ENCODE data around the gene DEPDC4.
"Not testable (repeated sequence)": the region's sequence is repeated elsewhere in the genome, so short reads cannot be mapped to it uniquely, and the experiment has no call there.

DEPDC4 gene

GRCh38 chr12:100266835-100267602 is at the start of gene DEPDC4, which contains the start of gene SCYL2:
TSS of gene DEPDC4 (minus strand) at chr12:100267079. CDS start at chr12:100267076, 3 bp downstream.
TSS of gene SCYL2 (plus strand) at chr12:100267177. CDS start at chr12:100282971, 15,794 bp downstream.
- DNase-seq (ENCODE audit: low read depth) = peak; percentile 91

- no peak for DNase-seq (ENCODE audit: low read depth)
These were observed 44.4 kb upstream of the DEPDC4 start for GRCh38 chr12:100311317-100311716.

GRCh38 chr12:100308138-100308537 is 41.3 kb upstream of the DEPDC4 start:
- DNase-seq (ENCODE audit: low read depth) = not testable (repeated sequence)

- DNase-seq (ENCODE audit: low read depth) = not testable (repeated sequence)
These were observed 37.5 kb upstream of the DEPDC4 start for GRCh38 chr12:100304334-100304733.

GRCh38 chr12:100303831-100304230 is 37.0 kb upstream of the DEPDC4 start:
- no peak for DNase-seq (ENCODE audit: low read depth)

GRCh38 chr12:100302081-100302480 is 35.2 kb upstream of the DEPDC4 start:
- no peak for DNase-seq (ENCODE audit: low read depth)

GRCh38 chr12:100295764-100296555 is 29.1 kb upstream of the DEPDC4 start:
- DNase-seq (ENCODE audit: low read depth) = no peak

- DNase-seq (ENCODE audit: low read depth) = not testable (repeated sequence)
These were observed 27.5 kb upstream of the DEPDC4 start for GRCh38 chr12:100294366-100294765.

- no peak for DNase-seq (ENCODE audit: low read depth)
These were observed 26.1 kb upstream of the DEPDC4 start for GRCh38 chr12:100293017-100293416.

GRCh38 chr12:100290016-100290415 is 23.1 kb upstream of the DEPDC4 start:
- DNase-seq (ENCODE audit: low read depth) = no peak

- DNase-seq (ENCODE audit: low read depth) = no peak
These were observed 22.2 kb upstream of the DEPDC4 start for GRCh38 chr12:100289038-100289437.

GRCh38 chr12:100284556-100284955 is 17.7 kb upstream of the DEPDC4 start:
- not testable (repeated sequence) for DNase-seq (ENCODE audit: low read depth)

GRCh38 chr12:100279607-100280244 is 12.8 kb upstream of the DEPDC4 start:
- no peak for DNase-seq (ENCODE audit: low read depth)

- no peak for DNase-seq (ENCODE audit: low read depth)
These were observed 12.3 kb upstream of the DEPDC4 start for GRCh38 chr12:100279159-100279558.

- no peak for DNase-seq (ENCODE audit: low read depth)
These were observed 7.4 kb upstream of the DEPDC4 start for GRCh38 chr12:100274291-100274690.

GRCh38 chr12:100273782-100274181 is 6.9 kb upstream of the DEPDC4 start:
- DNase-seq (ENCODE audit: low read depth) = no peak

GRCh38 chr12:100268835-100269564 is 2.1 kb upstream of the DEPDC4 start:
- no peak for DNase-seq (ENCODE audit: low read depth)

- peak; percentile 1 for DNase-seq (ENCODE audit: low read depth)
These were observed 863 bp upstream of the DEPDC4 start for GRCh38 chr12:100267603-100268281.

GRCh38 chr12:100266585-100266834 is 369 bp downstream of the DEPDC4 start:
- peak; percentile 87 for DNase-seq (ENCODE audit: low read depth)

- no peak for DNase-seq (ENCODE audit: low read depth)
These were observed 921 bp downstream of the DEPDC4 start for GRCh38 chr12:100265732-100266584.

- not testable (repeated sequence) for DNase-seq (ENCODE audit: low read depth)
These were observed 1.8 kb downstream of the DEPDC4 start for GRCh38 chr12:100265107-100265506.

Measured in stimulated activated CD8-positive, alpha-beta memory T cell treated with anti-CD3 and anti-CD28 coated beads, Interleukin-12 subunit alpha, Interleukin-12 subunit beta, amount 100 ng/mL, for 1 hour (primary cell).